A673 (cell line): ENCODE results near the gene ZBTB20.

Experiments
- EZH2 ChIP-seq: fragments of 200-600 bp; sonication (generic); IDR thresholded peaks from 2 replicates; pipeline ENCODE4 v1.6.1; 2017; ENCODE audit warnings: borderline replicate concordance, low read depth, mild to moderate bottlenecking, mixed read lengths, antibody characterized with exemption, low read length; ENCODE audit not compliant: poor library complexity, severe bottlenecking
- TF ChIP-seq, protein P1 (sequence below): fragments of 300-800, 200-600 bp; sonication (generic); conservative IDR thresholded peaks from 2 replicates; pipeline ENCODE4 v1.5.1; 2017; ENCODE audit warnings: low read depth, mild to moderate bottlenecking, antibody characterized with exemption, low read length, moderate library complexity, mixed read lengths

DNA sequence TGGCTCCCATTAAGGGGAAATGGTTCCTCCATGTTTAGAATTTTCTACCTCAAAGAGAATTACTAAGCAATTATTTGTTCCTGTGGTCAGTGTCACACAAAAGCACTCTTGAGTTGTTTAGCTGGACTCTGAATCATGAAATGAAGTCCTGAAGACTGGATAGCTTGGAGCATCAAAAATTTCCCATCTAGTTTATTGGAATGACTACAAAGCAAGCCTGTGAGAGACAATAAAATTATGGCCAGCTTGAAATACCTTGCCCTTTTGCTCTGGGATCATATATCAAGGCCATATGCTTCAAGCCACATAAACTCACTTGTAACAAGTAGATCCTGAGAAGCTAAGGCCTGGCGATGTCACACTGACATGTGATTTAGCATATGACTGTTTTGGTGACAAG is 561.0 kb downstream of the ZBTB20 start:
- TF ChIP-seq, protein P1, sequence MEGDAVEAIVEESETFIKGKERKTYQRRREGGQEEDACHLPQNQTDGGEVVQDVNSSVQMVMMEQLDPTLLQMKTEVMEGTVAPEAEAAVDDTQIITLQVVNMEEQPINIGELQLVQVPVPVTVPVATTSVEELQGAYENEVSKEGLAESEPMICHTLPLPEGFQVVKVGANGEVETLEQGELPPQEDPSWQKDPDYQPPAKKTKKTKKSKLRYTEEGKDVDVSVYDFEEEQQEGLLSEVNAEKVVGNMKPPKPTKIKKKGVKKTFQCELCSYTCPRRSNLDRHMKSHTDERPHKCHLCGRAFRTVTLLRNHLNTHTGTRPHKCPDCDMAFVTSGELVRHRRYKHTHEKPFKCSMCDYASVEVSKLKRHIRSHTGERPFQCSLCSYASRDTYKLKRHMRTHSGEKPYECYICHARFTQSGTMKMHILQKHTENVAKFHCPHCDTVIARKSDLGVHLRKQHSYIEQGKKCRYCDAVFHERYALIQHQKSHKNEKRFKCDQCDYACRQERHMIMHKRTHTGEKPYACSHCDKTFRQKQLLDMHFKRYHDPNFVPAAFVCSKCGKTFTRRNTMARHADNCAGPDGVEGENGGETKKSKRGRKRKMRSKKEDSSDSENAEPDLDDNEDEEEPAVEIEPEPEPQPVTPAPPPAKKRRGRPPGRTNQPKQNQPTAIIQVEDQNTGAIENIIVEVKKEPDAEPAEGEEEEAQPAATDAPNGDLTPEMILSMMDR, result no peak
- TF ChIP-seq EZH2, result no peak
